Adrenal gland (tissue), 5 donors: ENCODE results near the gene FKBP6.
"Not testable (repeated sequence)": the region's sequence is repeated elsewhere in the genome, so short reads cannot be mapped to it uniquely, and the experiment has no call there.

ENCODE experiments used
- CTCF ChIP-seq, 6 experiments: fragments of 450-650 bp in 4 of 6; fragments of 200-600 bp in 2 of 6; sonication (generic) in 1 of 6; IDR thresholded peaks; 1 replicate in 5 of 6; 2 replicates in 1 of 6; pipeline versions ENCODE4 v1.5.1 to v1.8.0; 2016 to 2021; ENCODE audit warnings: antibody characterized with exemption in 6 of 6, mild to moderate bottlenecking in 2 of 6, moderate library complexity in 1 of 6
- POLR2A ChIP-seq, 2 donors: fragments of 450-650 bp; IDR thresholded peaks; one replicate each; pipeline ENCODE4 v1.6.1; 2017; ENCODE audit warnings: antibody characterized with exemption in 2 of 2, mild to moderate bottlenecking in 2 of 2, moderate library complexity in 1 of 2
- donor health status: DM: no; HTN: no; CAD: no.

DNA sequence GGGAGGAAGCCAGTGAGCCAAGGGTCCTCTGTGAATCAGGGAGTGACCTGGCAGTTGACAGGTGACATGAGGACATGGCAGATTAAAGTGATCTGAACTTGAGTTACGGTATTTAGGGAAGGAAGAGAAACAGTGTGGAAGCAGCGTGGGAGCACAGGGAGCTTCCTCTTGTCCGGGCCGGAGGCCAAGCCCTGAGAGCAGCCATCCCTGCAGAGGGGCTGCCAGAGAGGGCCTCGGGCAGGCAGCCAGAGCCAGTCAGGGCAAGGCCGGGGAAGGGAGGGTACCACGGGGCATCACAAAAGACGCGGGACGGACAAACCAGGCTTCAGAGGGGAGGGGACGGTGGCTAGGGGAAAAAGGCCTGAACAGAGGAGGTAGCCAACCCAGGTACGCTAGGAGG, 28.1 kb upstream of the FKBP6 start:
- TF ChIP-seq CTCF, POLR2A (IDR thresholded peaks at IDR 0.05): not testable (repeated sequence)
